ENCODE measurements around the gene OAF.

DNA sequence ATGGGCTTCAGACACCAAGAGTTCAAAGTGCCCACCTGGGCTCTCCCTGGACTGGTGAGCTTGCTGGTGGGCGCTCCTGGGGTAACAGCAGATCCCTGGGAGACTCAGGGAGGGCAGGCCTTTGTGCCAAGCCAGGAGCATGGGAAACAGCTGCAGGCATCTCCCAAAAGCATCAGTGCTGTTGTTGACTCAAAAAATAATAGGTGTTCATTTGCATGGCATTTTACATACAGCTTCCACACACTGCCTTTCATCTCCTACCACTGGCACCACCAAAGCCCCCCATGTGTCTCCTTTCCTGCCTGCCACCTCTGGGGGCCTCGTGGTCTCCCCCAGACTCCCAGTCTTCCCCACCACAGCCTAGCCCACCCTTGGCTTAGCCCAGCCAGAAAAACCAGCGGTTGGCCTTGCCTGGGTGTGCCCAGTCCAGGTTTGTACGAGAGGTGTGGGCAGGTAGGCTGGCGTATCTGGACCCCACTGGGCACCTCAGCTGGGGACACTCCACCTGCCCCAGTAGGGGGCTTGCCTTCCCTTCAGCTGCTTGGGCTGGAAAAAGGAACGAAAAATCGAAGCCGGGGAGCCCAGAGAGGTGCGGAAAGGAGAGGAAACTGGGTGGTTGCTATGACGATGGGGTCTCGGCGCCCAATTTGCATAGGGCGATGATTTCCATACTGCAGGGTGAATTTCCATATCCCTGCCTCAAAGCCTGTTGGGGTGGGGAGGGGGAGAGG is 44.1 kb downstream of the OAF start:
- TF ChIP-seq EZH2 (IDR thresholded peaks at IDR 0.05; ENCODE audit: borderline replicate concordance, low read depth, low read length, poor library complexity, severe bottlenecking): no peak
- TF ChIP-seq, protein P1, sequence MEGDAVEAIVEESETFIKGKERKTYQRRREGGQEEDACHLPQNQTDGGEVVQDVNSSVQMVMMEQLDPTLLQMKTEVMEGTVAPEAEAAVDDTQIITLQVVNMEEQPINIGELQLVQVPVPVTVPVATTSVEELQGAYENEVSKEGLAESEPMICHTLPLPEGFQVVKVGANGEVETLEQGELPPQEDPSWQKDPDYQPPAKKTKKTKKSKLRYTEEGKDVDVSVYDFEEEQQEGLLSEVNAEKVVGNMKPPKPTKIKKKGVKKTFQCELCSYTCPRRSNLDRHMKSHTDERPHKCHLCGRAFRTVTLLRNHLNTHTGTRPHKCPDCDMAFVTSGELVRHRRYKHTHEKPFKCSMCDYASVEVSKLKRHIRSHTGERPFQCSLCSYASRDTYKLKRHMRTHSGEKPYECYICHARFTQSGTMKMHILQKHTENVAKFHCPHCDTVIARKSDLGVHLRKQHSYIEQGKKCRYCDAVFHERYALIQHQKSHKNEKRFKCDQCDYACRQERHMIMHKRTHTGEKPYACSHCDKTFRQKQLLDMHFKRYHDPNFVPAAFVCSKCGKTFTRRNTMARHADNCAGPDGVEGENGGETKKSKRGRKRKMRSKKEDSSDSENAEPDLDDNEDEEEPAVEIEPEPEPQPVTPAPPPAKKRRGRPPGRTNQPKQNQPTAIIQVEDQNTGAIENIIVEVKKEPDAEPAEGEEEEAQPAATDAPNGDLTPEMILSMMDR (conservative IDR thresholded peaks at IDR 0.05; ENCODE audit: low read depth, low read length): no peak

Measured in A673 (cell line).